ENCODE data around the gene FPR1.

- no peak for TF ChIP-seq CTCF (IDR thresholded peaks at IDR 0.05)
- TF ChIP-seq POLR2A (IDR thresholded peaks at IDR 0.05): no peak
Measured at GRCh38 chr19:51772977-51773376, 21.3 kb upstream of the FPR1 start.
